ENCODE data around the gene FXYD6. TPM values are rescaled to one million over a fixed set of nuclear protein-coding genes. Genes with fewer than 3 reads are reported as not detected.
"Not testable (repeated sequence)": the region's sequence is repeated elsewhere in the genome, so short reads cannot be mapped to it uniquely, and the experiment has no call there.

Gene FXYD6
- 100 to 1,000 TPM; 148 to 185 (median 176) TPM for polyA plus RNA-seq (ENCODE audit: insufficient read depth in 1 of 5, insufficient read length in 5 of 5, low replicate concordance in 1 of 5)
- long read RNA-seq, donor 1, transcript FXYD6-204 (8 exons, 2,171 nt), result major isoform, 86 of 112 reads
- long read RNA-seq, donor 1, partial matches to known transcripts, result 9 of 112 reads
- long read RNA-seq, donor 1, other reads (novel, unspliced or antisense), result 7 of 112 reads
- long read RNA-seq, donor 2, transcript FXYD6-204 (8 exons, 2,171 nt), result major isoform, 48 of 60 reads
- long read RNA-seq, donor 2, partial matches to known transcripts, result 7 of 60 reads
- long read RNA-seq, donor 2, other reads (novel, unspliced or antisense), result 0 of 60 reads
- long read RNA-seq, donor 3, transcript FXYD6-204 (8 exons, 2,171 nt), result major isoform, 52 of 82 reads
- long read RNA-seq, donor 3, partial matches to known transcripts, result 14 of 82 reads
- long read RNA-seq, donor 3, other reads (novel, unspliced or antisense), result 10 of 82 reads
- long read RNA-seq, donor 4, transcript FXYD6-204 (8 exons, 2,171 nt), result major isoform, 44 of 68 reads
- long read RNA-seq, donor 4, transcript FXYD6-212 (7 exons, 656 nt), result minor isoform, 6 of 68 reads
- long read RNA-seq, donor 4, partial matches to known transcripts, result 16 of 68 reads
- long read RNA-seq, donor 4, other reads (novel, unspliced or antisense), result 0 of 68 reads
- long read RNA-seq, donor 5, transcript FXYD6-209 (9 exons, 579 nt), result minor isoform, 5 of 103 reads
- long read RNA-seq, donor 5, transcript FXYD6-204 (8 exons, 2,171 nt), result major isoform, 64 of 103 reads
- long read RNA-seq, donor 5, partial matches to known transcripts, result 11 of 103 reads
- long read RNA-seq, donor 5, other reads (novel, unspliced or antisense), result 15 of 103 reads
- long read RNA-seq, donor 6, transcript FXYD6-204 (8 exons, 2,171 nt), result major isoform, 65 of 83 reads
- long read RNA-seq, donor 6, partial matches to known transcripts, result 5 of 83 reads
- long read RNA-seq, donor 6, other reads (novel, unspliced or antisense), result 5 of 83 reads
- long read RNA-seq, donor 7, transcript FXYD6-204 (8 exons, 2,171 nt), result major isoform, 65 of 78 reads
- long read RNA-seq, donor 7, partial matches to known transcripts, result 6 of 78 reads
- long read RNA-seq, donor 7, other reads (novel, unspliced or antisense), result 0 of 78 reads
- long read RNA-seq, donor 8, transcript FXYD6-204 (8 exons, 2,171 nt), result major isoform, 29 of 34 reads
- long read RNA-seq, donor 8, partial matches to known transcripts, result 0 of 34 reads
- long read RNA-seq, donor 8, other reads (novel, unspliced or antisense), result 0 of 34 reads

- peak; percentile 86 to 88 for DNase-seq
Observed at GRCh38 chr11:117876341-117877119, at the start of gene FXYD6. TSS of gene FXYD6 (minus strand) at chr11:117876658. CDS start at chr11:117842776, 33,882 bp downstream.

- DNase-seq, result not testable (repeated sequence)
Observed at GRCh38 chr11:117926166-117926565, 49.7 kb upstream of the FXYD6 start.

GRCh38 chr11:117925198-117925925 is 48.9 kb upstream of the FXYD6 start:
- DNase-seq, result no peak

GRCh38 chr11:117924631-117925170 is 48.2 kb upstream of the FXYD6 start:
- no peak for DNase-seq

GRCh38 chr11:117923773-117924172 is 47.3 kb upstream of the FXYD6 start:
- no peak for DNase-seq

GRCh38 chr11:117923275-117923674 is 46.8 kb upstream of the FXYD6 start:
- no peak for DNase-seq

GRCh38 chr11:117921893-117922292 is 45.4 kb upstream of the FXYD6 start:
- no peak for DNase-seq

- no peak for DNase-seq
Observed at GRCh38 chr11:117921456-117921855, 45.0 kb upstream of the FXYD6 start.

GRCh38 chr11:117919781-117920221 is 43.3 kb upstream of the FXYD6 start:
- no peak for DNase-seq

GRCh38 chr11:117919341-117919740 is 42.9 kb upstream of the FXYD6 start:
- no peak for DNase-seq

GRCh38 chr11:117918366-117919255 is 42.2 kb upstream of the FXYD6 start:
- no peak for DNase-seq

- DNase-seq, result no peak
Observed at GRCh38 chr11:117917591-117918151, 41.2 kb upstream of the FXYD6 start.

- no peak for DNase-seq
Observed at GRCh38 chr11:117916956-117917355, 40.5 kb upstream of the FXYD6 start.

- DNase-seq, result no peak
Observed at GRCh38 chr11:117915672-117916235, 39.3 kb upstream of the FXYD6 start.

GRCh38 chr11:117914991-117915618 is 38.6 kb upstream of the FXYD6 start:
- no peak for DNase-seq

- DNase-seq, result no peak
Observed at GRCh38 chr11:117914398-117914761, 37.9 kb upstream of the FXYD6 start.

- DNase-seq, result no peak
Observed at GRCh38 chr11:117913736-117914397, 37.4 kb upstream of the FXYD6 start.

Data from right lung (tissue), 10 donors.